Neural crest cell (in vitro differentiated cells): ENCODE measurements around the gene SLC25A26. TPM values are rescaled to one million over a fixed set of nuclear protein-coding genes. Genes with fewer than 3 reads are reported as not detected.
A peak's percentile ranks its signal among the peaks of the same experiment; 100 is the strongest.

Experiments used
- DNase-seq: peaks from one replicate; pipeline ENCODE4 v3.0.0; 2021; ENCODE audit warnings: low read depth, mixed read lengths, low spot score
- H3K27ac Mint-ChIP-seq: one replicate; pipeline ENCODE4 v1.8.0; 2021; ENCODE audit warnings: mild to moderate bottlenecking, mixed read lengths; ENCODE audit not compliant: unreplicated experiment
- H3K27me3 Mint-ChIP-seq: 2 replicates; pipeline ENCODE4 v1.8.0; 2021; ENCODE audit warnings: low read depth, mild to moderate bottlenecking, mixed read lengths
- H3K36me3 Mint-ChIP-seq: 2 replicates; pipeline ENCODE4 v1.8.0; 2021; ENCODE audit warnings: low read depth, mild to moderate bottlenecking, mixed read lengths
- H3K4me1 Mint-ChIP-seq: 2 replicates; pipeline ENCODE4 v1.8.0; 2021; ENCODE audit warnings: mixed read lengths
- H3K4me3 Mint-ChIP-seq: one replicate; pipeline ENCODE4 v1.8.0; 2021; ENCODE audit warnings: mild to moderate bottlenecking, mixed read lengths
- H3K9me3 Mint-ChIP-seq: 2 replicates; pipeline ENCODE4 v1.8.0; 2021; ENCODE audit warnings: mixed read lengths
- long read RNA-seq: library from polyadenylated mRNA; unstranded; transcript quantifications from one replicate; pipeline ENCODE4 v2.0.0, GENCODE V29; 2020
- total RNA-seq: library from RNA; stranded (reverse); gene quantifications from 2 replicates; pipeline ENCODE4 v1.2.1, GENCODE V29; 2021
- TF ChIP-seq, protein P1 (sequence below): fragments of 200-600 bp; sonication (generic); conservative IDR thresholded peaks from 2 replicates; pipeline ENCODE4 v1.5.0; 2021; ENCODE audit warnings: antibody characterized with exemption, mild to moderate bottlenecking

SLC25A26 gene
- total RNA-seq: 10.1 and 13.4 TPM in 2 replicates
- long read RNA-seq, transcript SLC25A26-201 (9 exons, 1,023 nt): major isoform, 8 of 32 reads
- long read RNA-seq, partial matches to known transcripts: 15 of 32 reads
- long read RNA-seq, other reads (novel, unspliced or antisense): 9 of 32 reads

DNA sequence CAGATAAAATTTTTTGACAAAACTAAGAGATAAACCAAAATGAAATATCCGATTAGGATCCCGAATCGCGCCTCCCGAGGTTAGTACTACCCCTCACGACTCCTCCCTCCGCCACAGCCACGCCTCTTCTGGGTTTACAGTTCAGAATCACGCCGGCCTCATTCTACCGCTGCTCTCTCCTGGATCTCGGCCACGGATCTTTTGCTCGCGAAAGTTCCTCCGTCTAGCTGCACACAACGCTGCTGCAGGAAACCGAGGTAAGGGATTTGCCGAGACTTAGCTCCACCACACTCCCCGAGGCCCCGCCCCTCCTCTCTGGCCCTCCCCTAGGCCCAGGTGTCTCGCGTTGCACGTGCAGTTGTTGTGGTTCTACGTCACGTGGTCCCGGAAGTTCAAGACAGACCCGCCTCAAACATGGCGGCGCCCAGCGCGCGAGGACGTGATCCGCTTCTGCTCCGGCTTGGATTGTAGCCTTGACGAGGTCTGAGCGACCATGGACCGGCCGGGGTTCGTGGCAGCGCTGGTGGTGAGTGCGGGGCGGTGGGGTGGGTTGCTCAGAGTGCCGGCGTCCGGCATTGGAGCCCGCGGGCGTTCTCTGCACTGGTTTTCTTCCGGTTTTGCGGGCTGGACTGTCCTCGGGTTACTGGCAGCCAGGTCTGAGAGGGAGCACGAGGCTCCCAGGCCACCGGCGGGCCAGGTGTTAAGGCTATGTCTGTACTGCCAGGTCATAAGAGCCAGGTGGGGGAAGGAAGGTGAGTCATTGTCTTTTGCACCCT, at the start of gene SLC25A26:
SLC25A26 (plus strand) TSS at position 400 of the 776 bp plus-strand sequence; CDS start at position 494, 94 bp downstream.
- Mint-ChIP-seq H3K27me3 (peaks cover 33% of the 10 kb centered on the region), H3K4me3 (peak within 1 kb of the TSS; percentile 90), H3K27ac (peak within 1 kb of the TSS; percentile 92), H3K36me3 (no peaks in the 10 kb centered on the region), H3K9me3 (no peaks in the 10 kb centered on the region), H3K4me1 (peaks cover 14% of the 10 kb centered on the region)
- peak; percentile 86 for DNase-seq
- TF ChIP-seq, protein P1, sequence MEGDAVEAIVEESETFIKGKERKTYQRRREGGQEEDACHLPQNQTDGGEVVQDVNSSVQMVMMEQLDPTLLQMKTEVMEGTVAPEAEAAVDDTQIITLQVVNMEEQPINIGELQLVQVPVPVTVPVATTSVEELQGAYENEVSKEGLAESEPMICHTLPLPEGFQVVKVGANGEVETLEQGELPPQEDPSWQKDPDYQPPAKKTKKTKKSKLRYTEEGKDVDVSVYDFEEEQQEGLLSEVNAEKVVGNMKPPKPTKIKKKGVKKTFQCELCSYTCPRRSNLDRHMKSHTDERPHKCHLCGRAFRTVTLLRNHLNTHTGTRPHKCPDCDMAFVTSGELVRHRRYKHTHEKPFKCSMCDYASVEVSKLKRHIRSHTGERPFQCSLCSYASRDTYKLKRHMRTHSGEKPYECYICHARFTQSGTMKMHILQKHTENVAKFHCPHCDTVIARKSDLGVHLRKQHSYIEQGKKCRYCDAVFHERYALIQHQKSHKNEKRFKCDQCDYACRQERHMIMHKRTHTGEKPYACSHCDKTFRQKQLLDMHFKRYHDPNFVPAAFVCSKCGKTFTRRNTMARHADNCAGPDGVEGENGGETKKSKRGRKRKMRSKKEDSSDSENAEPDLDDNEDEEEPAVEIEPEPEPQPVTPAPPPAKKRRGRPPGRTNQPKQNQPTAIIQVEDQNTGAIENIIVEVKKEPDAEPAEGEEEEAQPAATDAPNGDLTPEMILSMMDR: no peak

GRCh38 chr3:66172394-66172793, 48.4 kb upstream of the SLC25A26 start:
- H3K27me3 Mint-ChIP-seq: peaks cover 8% of the 10 kb centered on the region
- no peaks in the 10 kb centered on the region for H3K36me3 Mint-ChIP-seq
- no peak for DNase-seq
- no peak overlapping the region for H3K27ac Mint-ChIP-seq
- H3K9me3 Mint-ChIP-seq: no peaks in the 10 kb centered on the region
- no peaks in the 10 kb centered on the region for H3K4me1 Mint-ChIP-seq
- H3K4me3 Mint-ChIP-seq: no peak overlapping the region
- TF ChIP-seq, protein P1: no peak

- Mint-ChIP-seq H3K4me3 (no peak overlapping the region), H3K27me3 (no peaks in the 10 kb centered on the region), H3K9me3 (no peaks in the 10 kb centered on the region), H3K4me1 (no peaks in the 10 kb centered on the region), H3K36me3 (no peaks in the 10 kb centered on the region), H3K27ac (no peak overlapping the region)
- DNase-seq: no peak
- TF ChIP-seq, protein P1: no peak
Measured at GRCh38 chr3:66177026-66177425, 43.8 kb upstream of the SLC25A26 start.

DNA sequence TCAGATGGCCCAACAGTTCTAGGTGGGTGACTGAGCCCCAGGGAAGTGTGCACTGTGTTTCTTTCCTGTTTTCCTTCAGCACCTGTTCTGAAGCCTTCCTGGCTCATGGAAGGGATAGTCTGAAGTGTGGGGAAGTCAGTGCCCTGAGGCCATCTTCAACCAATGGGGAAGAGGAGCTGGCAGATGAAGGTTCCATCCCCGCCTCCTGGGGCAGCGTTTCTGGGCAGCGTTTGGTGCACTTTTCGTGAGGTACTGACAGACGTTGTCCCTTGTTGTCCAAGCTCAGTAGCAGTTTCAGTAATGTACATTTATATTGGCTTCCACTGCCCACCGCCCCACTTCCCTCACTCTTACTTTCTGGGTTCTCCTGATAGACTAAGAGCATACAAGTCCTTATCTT, 42.6 kb upstream of the SLC25A26 start:
- Mint-ChIP-seq H3K4me1 (no peaks in the 10 kb centered on the region), H3K4me3 (no peak overlapping the region), H3K9me3 (no peaks in the 10 kb centered on the region), H3K27ac (no peak overlapping the region), H3K36me3 (no peaks in the 10 kb centered on the region), H3K27me3 (no peaks in the 10 kb centered on the region)
- no peak for DNase-seq
- TF ChIP-seq, protein P1: no peak

DNA sequence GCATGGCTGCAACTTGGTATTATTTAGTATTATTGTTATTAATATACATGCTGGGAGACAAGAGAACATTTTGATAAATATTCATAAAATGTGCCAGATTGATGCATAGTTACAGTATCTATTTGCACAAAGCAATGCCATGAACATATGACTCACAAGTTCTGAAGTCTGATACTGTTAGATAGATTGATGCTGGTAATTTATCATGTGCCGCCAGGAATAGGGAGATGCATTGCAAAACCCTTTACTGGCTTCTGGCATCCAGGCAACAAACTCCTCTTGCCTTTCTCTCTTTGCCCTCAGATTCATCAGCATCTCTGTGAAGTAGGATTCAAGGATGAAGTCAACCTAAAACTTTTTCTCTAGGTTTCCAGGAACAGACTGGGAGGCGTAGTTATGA, 41.0 kb upstream of the SLC25A26 start:
- Mint-ChIP-seq H3K4me1 (no peaks in the 10 kb centered on the region), H3K27me3 (no peaks in the 10 kb centered on the region), H3K4me3 (no peak overlapping the region), H3K27ac (no peak overlapping the region), H3K9me3 (peaks cover 7% of the 10 kb centered on the region), H3K36me3 (no peaks in the 10 kb centered on the region)
- DNase-seq: no peak
- TF ChIP-seq, protein P1: no peak
